GM21619 (cell line): ENCODE measurements around the gene DVL1.

Source experiments
- ATAC-seq: cut with Tn5 transposase; IDR thresholded peaks from one replicate; pipeline ENCODE4 v1.9.1; 2021; ENCODE audit not compliant: unreplicated experiment

DVL1 gene

GRCh38 chr1:1299686-1300351 is 49.4 kb downstream of the DVL1 start:
- no peak for ATAC-seq

DNA sequence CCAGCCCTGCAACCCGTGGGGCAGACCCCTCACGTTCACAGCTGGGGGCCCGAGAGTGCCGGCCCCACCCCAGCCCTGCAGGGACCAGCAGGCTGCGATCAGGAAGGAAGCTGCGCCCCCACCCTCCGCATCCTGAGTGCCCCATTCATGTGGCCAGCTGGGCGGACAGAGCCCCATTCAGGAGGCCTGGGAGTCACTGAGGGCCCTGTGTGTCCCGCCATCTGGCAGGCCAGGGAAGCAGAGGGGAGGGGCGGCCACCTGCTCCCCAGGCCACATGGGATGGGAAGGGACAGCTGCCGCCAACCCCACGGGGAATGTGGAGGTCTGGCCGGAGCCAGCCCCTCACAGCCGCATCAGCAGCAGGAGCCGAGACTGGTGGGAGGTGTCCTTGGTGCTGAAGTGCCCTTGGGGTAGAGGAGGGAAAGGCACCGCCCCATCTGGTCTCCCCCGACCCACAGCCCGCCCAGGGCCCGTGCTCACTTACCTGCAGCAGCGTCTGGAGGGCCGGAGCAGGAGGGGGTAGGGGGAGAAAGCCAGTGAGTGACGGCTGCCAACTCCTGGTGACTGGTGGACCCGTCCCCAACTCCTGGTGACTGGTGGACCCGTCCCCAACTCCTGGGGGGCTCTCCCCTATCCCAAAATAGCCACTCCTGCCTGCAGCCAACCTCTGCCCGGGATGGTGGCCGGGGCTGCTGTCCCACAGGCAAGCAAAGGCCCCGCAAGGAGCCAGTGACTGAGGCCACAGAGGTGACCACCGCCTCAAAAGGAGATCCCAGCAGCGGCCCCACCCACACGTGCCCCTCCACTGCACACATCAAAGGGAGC is 50.1 kb downstream of the DVL1 start:
- no peak for ATAC-seq

DNA sequence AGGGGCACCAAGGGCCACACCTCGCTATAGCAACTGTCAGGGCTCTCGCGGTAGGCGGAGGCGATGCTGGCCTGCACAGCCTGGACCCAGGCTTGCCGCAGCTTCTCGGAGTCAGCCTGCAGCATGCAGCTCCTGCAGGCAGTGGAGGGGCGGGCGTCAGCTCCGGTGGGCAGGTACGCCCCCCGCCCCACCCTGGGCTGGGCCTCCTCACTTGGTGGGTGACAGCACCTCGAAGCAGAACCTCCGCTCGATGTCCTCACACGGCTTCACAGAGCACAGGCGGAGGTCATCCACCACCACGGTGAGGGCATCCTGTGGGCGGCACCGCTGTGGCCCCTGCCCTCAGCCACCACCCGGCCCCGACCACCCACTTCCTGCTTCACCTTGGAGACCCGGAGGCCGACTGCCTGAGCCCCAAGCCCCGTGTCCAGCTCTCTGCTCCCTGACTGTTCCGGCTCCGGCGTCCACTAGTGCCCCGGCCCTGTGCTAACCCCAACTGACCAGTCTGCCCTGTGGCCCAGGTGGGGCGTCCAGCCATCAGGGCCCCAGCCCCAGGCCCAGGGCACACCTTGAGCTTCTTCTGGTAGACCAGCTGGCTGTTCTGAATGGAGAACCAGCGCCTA is 51.3 kb downstream of the DVL1 start:
- no peak for ATAC-seq

DNA sequence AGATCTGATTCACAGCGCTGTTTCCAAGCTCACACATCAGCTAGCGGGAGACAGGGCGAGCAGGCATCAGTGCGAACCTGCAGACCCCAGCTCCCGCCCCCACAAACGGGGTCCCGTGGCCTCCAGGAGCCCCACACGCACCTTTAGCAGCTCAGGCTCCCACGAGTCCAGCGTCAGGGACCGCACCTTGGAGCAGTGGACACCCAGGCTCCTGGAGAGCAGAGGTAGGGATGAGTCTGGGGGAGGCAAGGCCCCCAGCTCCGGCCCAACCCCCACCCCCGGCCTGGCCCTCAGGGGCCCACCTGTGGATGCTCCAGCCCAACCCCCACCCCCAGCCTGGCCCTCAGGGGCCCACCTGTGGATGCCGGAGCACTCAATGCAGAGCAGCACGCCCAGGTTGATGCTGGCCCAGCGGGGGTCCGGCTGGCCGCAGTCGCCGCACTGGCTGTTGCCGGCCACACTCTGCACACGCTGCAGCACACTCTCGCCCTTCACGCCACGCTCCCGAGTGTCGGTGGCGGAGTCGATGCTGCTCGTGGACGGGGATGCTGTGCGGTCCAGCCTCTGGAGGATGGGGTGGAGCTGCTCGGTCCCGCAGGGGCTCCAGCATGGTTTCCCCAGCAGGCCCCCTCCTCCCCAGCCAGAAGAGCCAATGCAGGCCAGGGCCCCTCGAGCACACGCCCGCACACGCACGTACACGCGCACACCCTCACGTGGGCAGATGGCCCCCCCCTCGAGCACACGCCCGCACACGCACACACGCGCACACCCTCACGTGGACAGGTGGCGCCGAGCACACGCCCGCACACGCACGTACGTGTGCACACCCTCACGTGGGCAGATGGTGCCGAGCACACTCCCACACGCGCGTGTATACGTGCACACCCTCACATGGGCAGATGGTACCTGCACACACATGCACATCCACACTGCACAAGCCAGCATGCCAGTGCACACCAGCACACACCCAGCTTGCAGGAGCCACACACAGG is 52.9 kb downstream of the DVL1 start:
- no peak for ATAC-seq

GRCh38 chr1:1295154-1295923 is 53.9 kb downstream of the DVL1 start:
- no peak for ATAC-seq

GRCh38 chr1:1294250-1294890 is 54.8 kb downstream of the DVL1 start:
- no peak for ATAC-seq

DNA sequence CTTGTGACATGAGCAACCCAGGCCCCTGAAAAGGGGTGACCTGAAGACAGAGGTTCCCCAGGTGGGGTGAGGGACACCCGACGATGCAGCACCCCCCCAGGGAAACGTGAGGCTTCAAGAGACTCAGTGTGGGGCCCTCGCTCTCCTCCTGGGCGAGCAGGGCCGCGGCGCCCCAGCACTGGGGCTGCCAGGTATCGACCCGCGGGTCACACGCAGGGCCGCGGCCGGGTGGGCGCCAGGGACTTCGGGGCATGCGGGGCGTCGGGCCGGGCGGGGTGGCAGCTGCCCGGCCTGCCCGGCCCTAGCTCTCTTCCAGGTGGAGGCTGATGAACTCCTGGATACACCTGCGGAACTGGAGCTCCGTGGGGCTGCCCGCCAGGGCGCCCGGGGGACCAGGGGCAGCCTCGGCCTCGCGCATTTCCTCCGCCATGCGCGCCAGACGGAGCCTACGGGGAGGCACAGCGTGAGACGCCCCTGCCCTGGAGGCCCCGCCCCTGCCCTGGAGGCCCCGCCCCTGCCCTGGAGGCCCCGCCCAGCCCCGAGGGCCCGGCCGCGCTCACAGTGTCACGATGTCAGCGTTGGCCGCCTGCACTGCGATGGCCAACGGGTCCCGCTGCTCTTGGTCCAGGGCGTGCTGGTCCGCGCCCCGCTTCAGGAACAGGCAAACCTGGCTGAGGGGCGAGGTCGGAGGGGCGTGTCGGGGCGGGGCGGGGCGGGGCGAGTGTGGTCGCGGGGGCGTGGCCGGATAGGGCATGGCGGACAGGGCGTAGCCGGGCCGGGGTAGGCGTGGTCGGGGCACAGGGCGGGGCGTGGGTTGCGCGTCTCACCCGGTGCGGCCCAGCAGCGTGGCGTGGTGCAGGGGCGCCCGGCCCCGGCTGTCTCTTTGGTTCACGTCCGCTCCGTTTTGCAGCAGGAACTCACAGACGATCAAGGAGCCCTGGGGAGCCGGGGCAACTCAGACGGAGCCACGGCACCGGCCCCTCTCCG is 55.7 kb downstream of the DVL1 start:
- no peak for ATAC-seq

- ATAC-seq: no peak
Measured at GRCh38 chr1:1292851-1293250, 56.4 kb downstream of the DVL1 start.

GRCh38 chr1:1292442-1292779 is 56.8 kb downstream of the DVL1 start:
- ATAC-seq: no peak

GRCh38 chr1:1291548-1292441 is 57.4 kb downstream of the DVL1 start:
- ATAC-seq: no peak

DNA sequence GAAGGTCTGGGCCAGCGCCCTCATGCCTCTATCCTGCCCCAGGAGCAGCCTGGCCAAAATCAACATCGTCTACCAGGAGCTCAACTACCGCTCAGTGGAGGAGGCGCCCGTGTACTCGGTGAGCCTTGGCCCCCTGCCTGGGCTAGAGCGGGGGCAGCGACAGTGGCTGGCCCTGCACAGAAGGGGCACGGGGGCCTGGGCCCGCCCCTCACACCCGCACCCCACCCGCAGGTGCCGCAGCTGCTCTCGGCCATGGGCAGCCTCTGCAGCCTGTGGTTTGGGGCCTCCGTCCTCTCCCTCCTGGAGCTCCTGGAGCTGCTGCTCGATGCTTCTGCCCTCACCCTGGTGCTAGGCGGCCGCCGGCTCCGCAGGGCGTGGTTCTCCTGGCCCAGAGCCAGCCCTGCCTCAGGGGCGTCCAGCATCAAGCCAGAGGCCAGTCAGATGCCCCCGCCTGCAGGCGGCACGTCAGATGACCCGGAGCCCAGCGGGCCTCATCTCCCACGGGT is 58.1 kb downstream of the DVL1 start:
- no peak for ATAC-seq

DNA sequence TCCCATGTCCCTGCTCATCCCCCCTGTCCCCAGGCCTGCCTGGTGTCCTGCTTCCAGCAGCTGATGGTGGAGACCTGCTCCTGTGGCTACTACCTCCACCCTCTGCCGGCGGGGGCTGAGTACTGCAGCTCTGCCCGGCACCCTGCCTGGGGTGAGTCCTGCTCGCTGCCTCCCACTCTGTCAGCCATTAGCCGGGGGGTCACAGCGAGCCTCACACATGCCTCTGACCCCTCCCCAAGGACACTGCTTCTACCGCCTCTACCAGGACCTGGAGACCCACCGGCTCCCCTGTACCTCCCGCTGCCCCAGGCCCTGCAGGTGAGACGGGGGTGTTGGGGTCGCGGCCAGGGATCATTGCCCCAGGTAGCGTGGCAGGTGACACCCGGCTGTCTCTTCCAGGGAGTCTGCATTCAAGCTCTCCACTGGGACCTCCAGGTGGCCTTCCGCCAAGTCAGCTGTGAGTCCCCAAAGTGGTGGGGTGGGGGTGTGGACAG is 58.9 kb downstream of the DVL1 start:
- no peak for ATAC-seq

- no peak for ATAC-seq
Measured at GRCh38 chr1:1287288-1288110, 61.7 kb downstream of the DVL1 start.

DNA sequence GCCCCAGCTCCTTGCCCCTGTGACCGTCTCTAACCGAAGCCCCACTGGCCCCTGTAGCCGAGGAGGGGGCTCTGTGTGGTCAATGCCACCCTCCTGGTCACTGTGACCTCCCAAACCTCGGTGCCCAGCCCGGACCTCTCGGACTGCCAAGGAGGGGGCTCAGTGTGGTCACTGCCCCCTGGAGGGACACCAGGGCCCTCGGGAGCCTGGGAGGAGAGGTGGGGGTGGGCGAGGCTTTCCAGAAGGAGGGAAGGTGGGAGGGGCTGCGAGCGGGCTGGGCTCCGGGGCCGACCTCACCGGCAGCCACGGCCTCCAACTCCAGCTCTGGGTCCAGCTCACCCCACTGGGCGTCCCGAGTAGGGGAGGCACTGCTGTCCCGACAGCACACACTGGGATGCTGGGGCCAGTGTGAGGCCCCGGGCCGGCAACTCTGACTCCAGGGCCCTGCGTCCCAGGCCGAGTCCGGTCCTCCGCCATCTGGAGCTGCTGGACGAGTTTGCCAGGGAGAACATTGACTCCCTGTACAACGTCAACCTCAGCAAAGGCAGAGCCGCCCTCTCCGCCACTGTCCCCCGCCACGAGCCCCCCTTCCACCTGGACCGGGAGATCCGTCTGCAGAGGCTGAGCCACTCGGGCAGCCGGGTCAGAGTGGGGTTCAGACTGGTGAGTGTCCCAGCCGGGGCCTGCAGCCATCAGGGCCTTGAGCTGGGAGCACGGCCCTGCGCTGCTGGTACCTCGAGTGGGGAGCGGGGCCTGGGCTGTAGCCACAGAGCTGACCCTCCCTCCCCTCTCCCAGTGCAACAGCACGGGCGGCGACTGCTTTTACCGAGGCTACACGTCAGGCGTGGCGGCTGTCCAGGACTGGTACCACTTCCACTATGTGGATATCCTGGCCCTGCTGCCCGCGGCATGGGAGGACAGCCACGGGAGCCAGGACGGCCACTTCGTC is 62.6 kb downstream of the DVL1 start:
- no peak for ATAC-seq

DNA sequence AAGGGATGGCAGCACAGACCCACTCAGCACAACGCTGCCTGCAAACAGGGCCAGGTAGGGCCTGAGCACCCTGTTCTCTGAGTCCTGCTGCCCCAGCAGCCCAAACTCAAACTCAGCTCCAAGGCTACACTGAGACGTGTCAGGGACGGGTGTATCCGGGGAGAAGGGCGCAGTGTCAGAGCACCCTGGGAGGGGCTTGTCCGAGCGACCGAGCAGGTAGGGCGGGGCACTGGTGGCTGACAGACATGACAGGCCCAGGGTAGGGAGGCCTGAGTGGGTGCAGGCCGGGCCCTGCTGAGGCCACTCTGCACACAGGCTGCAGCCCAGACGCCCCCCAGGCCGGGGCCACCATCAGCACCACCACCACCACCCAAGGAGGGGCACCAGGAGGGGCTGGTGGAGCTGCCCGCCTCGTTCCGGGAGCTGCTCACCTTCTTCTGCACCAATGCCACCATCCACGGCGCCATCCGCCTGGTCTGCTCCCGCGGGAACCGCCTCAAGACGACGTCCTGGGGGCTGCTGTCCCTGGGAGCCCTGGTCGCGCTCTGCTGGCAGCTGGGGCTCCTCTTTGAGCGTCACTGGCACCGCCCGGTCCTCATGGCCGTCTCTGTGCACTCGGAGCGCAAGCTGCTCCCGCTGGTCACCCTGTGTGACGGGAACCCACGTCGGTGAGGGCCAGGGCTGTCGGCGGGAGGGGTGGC is 63.5 kb downstream of the DVL1 start:
- no peak for ATAC-seq
